ENCODE results near the gene HOOK1.
A peak's percentile ranks its signal among the peaks of the same experiment; 100 is the strongest.
"Not testable (repeated sequence)": the region's sequence is repeated elsewhere in the genome, so short reads cannot be mapped to it uniquely, and the experiment has no call there.

Gene HOOK1

DNA sequence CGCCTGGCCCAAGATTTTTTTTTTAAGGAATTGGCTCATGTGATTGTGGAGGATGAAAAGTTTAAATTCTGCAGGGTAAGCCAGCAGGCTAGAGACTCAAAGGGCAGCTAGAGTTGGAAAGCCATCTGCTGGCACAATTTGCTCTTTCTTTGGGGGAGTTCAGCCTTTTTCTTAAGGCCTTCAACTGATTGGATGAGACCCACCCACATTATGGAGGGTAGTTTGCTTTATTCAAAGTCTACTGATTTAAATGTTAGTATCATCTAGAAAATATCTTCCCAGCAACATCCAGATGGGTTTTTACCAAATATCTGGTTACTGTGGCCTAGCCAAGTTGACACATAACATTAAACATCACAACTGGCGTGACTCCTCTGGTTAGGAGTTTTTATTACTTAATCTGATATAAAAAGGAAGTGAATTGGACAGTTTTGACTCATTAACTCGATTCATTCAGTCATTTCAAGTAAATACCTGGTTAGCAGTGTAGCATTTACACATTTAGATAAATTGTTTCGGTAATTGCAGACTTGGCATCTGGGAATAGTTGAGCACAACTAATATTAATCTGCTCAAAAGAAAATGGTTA lies 12.4 kb downstream of the HOOK1 start:
- DNase-seq, result no peak

DNA sequence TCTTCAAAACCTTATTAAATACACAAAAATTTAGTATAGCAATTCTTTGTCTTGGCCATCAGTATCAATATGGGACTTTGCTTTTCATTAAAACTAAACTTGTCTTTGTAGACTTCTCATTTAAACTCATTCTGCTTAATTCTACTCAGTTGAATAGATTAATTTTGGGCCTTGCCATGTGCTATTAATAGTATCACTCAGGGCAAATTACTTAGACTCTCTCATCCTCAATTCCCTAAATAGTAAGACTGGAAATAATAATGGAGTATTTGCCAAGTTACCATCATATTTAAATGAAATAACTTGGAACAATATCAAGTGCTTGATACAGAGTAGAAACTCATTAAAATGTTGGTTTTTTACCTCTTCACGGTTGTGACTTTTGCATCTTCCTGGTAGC lies 13.4 kb downstream of the HOOK1 start:
- no peak for DNase-seq

DNA sequence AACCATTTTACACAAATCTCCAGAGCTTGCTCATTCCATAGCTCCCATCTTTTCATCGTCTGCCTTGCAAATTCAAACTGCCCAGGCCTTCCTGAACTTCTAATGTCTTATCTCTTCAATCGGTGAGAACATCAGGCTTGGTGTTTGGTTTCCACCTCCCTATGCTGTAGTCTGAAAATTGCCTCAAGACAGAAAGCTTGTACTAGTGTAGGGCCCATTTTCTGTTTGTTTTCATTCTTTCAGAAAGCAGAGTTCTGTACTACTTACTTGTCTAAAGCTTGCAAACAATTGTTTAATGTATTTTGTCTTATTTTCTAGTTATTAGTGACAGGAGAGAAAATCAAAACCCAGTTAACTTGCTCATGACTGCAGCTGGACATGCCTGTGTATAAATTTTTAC lies 16.8 kb downstream of the HOOK1 start:
- no peak for DNase-seq

DNA sequence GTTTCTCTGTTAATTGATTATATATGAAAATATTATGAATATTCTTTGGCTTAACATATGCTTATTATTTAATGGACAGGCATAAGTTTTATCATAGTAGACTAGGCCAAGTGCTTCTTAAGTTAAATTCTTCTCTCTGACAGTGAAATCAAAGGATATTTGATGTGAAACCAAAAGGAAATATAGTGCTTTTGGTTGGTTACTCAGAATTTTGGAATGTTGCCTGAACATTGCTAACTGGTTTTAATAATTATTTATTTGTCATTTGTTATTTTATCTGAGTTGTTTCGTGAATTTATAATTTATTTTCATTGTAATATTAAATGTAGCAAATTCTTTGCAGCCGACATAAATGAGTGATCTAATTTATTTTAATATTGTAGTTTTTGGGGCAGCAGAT lies 18.3 kb downstream of the HOOK1 start:
- no peak for DNase-seq

DNA sequence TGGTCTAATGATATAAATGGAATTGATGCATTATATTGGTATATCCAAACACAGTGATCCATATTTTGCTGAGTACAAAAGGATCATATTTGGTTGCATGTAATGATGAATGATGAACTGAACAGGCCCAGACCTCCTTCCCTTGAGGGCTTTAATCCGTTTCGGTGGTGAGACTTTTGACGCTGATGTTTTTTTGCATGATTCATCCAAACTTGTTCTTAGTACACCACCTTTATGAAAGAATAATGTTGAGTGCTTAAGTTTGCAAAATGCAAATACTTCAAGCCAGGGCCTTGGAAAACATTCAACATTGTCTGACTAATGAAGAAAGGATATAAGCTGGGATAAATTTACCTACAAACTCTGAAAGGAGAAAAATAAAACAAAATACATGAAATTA lies 19.2 kb downstream of the HOOK1 start:
- no peak for DNase-seq

DNA sequence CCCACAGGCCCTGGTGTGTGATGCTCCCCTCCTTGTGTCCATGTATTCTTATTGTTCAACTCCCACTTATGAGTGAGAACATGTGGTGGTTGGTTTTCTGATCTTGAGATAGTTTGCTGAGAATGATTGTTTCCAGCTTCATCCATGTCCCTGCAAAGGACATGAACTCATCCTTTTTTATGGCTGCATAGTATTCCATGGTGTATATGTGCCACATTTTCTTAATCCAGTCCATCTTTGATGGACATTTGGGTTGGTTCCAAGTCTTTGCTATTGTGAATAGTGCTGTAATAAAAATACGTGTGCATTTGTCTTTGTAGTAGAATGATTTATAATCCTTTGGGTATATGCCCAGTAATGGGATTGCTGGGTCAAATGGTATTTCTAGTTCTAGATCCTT lies 23.1 kb downstream of the HOOK1 start:
- DNase-seq, result not testable (repeated sequence)

DNA sequence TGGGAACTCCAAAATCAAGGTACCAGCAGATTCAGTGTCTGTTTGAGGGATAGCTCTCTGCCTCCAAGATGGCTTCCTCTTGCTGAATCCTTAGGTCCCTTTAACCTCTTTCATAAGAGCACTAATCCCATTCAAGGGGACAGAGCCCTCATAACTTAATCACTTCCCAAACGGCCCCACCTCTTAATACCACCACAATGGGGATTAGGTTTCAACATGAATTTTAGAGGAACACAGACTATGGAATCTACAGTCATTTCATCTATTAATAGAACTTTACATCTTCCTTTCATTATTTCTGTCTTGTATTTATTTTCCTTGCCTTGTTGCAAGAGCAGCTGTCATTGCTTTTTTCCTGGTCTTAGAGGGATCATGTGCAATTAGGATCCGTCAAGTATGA lies 30.3 kb downstream of the HOOK1 start:
- DNase-seq, result no peak

DNA sequence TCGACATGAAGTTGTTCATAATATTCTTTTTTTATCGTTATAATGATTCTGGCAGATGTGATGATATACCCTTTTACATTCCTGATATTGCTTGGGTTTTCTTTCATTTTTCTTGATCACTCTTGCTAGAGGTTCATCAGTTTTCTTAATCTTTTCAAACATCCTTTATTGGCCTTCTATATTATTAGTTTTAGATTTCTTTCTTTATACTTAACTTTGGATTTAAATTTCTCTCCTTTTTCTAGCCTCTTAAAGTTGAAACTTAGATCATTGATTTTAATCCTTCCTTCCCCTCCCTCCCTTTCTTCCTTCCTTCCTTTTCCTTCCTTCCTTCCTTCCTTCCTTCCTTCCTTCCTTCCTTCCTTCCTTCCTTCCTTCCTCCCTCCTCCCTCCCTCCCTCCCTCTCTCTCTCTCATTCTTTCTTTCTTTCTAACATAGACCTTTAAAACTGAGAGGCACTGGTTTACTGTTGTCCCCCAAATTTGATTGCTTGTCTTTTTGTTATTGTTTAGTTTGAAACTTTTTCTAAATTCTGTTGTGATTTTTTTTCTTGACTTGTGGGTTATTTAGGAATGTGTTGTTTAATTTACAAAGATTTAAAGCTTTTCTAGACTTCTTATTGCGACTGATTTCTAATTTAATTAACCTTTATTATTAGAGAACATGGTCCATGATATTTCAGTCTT lies 31.6 kb downstream of the HOOK1 start:
- no peak for DNase-seq

DNA sequence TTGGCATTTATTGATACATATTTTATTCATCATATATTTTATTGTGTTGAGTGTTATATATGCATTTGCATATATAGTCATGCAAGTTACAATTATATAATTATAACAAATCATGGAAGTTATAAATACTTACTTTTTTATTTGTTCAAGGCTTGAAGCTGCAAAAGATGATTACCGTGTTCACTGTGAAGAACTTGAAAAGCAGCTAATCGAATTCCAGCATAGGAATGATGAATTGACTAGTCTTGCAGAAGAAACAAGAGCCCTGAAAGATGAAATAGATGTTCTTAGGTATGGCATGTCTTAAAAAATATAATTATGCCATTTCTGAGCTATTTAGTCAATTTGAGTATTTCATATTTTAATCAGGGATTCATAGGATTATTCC lies 32.1 kb downstream of the HOOK1 start:
- DNase-seq, result no peak

DNA sequence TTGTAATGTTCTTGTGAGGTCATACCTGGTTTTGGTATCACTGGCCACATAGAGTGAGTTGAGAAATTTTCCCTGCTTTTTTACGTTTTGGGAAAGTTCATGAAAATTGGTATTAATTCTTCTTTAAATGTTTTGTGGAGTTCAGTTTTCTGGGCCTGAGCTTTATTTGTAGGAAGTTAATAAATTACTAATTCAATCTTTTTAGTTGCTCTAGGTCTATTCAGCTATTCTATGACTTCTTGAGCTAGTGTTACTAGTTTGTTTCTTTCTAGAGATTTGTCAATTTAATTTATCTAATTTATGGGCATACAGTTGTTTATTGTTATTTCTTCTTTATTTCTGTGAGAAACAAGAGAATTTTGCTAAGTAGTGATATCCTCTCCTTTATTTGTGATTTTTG lies 37.4 kb downstream of the HOOK1 start:
- no peak for DNase-seq

DNA sequence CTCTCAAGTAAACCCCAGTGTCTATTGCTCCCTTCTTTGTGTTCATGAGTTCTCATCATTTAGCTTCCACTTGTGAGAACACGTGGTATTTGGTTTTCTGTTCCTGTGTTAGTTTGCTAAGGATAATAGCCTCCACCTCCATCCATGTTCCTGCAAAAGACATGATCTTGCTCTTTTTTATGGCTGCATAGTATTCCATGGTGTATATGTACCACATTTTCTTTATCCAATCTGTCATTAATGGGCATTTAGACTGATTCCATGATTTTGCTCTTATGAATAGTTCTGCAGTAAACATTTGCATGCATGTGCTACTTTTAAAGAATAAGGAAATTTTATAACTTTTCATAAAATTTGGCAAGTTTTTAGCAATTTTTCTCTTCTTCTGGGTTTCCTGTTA lies 40.5 kb downstream of the HOOK1 start:
- DNase-seq, result not testable (repeated sequence)

DNA sequence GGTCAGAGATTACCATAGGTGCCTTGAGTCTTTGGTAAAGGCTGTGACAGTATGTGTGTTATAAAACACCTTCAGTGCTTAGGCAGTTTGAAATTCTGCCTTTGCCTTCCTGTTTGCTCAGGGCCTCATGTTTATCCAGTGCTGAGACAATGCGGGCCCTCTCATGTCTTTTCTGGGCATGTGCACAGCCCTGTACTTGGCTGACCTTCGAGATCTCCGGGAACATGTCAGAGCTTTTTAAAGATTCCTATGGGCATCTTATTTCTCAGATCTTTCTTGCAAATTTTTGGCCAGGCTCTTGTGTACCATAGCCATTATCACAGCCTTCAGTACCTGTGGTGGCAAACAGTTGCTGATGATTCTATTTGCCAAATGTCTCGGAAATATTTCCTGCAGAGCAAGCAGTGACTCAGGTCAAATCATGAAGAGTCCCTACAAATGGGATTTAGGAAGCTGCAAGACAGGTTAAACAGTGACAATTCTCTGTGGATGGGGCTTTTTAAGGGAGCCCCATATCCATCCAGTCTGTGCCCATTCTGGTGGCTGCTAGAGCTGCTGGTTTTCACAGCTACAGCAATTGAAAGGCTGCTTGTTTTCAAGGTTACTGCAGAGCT lies 42.1 kb downstream of the HOOK1 start:
- DNase-seq, result no peak

DNA sequence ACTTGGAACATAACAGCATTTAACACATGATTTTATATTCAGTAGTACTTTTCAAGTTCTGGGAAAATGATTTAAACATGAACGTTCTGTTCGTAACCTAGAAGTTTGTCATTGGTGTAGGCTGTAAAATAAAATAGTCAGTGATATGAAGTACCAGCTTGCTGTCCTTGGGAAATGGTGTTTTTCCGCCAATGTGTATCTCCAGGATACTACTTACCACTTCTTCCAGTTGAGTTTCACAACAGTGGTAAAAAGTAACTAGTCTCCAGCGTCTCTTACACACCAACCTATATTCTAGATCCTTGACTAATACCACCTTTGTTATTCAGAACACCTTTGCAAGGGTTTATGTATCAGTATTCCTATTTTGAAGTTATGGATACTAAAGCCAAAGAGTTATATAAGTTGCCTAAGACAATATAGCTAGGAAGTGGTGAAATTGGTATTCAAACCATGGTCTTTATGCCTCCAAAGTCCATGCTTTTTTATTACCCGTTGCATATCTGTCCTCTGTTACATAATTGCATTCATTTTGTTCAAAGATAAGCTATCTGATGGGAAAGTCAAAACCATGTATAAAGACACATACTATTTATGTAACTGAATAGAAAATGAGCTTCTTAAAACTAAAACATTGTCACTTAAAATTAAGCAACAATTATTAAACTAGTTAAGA lies 43.1 kb downstream of the HOOK1 start:
- DNase-seq, result no peak

DNA sequence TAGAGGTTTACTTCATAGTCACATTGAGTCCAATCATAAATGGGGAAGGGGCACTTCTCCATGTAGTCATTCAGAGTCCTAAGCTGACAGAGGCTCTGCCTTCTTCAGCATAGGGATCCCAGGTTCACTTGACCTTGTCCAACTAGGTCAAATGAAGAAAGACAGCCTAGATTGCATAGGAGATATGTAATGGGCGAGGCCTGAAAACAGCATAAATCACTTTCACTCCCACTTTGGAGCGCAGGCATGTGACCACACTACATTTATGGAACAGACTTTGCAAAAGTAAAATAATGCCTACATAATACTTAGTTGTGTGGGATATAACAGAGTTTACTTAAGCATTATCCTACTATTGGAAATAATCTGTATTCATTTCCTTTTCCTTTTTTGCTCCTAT lies 51.7 kb downstream of the HOOK1 start:
- DNase-seq, result no peak

DNA sequence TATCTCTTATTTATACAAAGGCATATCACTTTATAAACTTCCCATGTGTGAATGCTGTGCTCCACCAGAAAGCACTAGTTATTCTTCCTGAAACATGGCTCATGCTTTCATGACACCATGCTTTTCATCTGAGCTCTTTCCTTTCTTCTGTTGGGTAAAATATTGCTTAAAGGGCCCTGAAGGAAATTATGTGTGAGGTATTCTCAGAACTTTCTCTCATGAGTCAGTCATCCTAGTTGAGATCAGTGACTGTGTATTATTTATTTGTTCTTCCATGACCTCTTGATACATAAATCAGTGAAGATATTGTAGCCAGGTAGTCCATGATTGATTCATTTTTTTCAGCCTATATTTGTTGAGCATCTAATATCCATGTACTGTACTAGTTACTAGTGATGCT lies 57.0 kb downstream of the HOOK1 start:
- DNase-seq, result no peak

DNA sequence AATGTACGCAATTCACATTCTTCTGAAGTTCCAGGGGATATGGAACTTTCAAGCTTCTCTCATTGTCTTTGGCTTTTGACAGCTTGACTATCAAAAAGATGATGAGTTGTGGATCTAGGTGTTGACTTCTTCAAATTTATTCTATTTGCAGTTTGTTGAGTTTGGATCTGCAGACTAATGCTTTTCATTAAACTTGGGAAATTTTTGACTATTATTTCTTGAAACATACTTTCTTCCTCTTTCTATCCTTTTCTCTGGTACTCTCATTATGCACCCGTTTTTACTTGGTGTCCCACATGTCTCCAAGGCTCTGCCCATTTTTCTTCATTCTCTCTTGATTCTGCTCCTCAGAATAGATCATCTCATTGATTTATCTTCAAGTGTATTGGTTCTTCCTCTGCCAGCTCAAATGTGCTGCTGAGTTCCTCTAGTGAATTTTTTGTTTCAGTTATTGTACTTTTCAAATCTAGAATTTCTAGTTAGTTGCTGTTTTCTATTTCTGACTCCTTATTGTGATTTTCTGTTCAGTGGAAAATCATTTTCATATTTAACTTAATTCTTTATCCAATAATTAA lies 62.4 kb downstream of the HOOK1 start:
- DNase-seq, result no peak

DNA sequence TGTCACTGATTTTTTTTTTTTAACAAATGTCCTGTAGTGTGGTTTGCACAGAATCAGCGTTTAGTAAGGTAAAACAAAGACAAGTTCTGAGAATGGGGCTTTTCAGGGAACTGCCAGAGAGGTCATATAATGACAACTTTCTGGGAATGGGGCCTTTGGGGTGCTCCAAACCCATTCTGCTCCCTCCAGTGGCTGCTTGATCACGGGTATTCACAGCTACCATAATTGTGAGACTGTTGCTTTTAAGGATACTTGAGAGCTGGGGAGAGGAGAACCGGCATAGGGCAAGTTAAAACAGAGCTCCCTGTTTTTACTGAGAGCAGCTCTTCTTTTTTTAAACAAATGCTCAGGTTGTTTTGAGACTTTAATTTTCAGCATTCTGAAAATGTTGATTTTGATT lies 63.6 kb downstream of the HOOK1 start:
- DNase-seq, result no peak

DNA sequence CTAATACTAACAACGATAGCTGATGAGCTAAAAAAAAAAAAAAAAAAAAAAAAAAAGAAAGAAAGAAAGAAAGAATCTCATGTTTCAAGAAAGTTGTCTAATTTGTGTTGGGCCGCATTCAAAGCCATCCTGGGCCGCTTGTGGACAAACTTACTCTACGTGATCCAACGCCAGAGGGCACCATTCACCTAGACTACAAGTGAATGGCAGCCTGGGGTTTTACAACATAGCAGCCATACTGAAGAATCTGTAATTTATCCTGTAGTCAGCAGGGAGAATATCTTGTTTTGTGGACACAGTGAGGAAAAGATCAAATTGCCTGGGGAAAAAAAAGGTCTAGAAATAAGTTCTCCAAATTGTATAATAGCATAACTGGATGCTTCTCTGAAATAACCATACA lies 64.8 kb downstream of the HOOK1 start:
- DNase-seq, result peak; percentile 29

DNA sequence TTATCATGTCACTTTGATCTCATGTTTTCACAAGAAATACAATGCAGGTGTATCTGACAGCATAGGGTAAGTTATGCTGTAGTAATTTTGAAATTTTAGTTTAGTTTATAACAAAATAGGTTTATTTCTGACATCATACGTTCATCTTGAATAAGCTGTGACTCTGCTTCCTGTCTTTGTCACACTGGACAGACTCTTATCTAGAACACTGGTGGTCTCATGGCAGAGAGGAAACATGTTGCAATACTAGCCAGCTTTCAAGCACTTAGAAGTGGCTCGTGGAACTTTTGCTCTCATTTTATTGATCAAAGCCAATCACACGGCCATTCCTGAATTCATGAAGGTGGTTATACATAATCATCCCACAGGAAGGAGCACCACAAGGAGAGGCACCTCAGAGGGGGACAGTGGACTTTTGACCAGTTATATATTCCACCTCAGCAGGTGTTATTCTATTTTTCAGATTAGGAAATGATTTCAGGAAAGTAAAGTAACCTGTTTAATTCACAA lies 65.3 kb downstream of the HOOK1 start:
- no peak for DNase-seq

DNA sequence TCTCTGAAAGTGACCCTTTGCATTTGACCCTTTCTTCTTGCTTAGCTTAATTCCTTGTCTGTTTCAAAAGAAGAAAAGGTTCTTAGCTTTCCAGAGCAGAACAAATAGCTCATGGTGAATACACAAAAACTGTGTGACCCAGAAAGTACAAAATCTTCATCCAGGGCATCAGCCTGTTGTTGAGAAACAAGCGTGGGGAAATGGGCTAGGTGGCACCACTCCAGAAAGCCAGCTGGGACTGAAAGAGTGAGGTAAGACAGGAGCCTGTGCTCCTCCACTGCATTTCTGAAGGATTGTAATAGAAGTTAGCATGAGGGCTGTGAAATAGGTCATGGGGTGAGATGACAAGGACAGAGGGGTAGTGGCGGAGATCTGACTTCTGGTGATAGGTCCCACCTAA lies 66.0 kb downstream of the HOOK1 start:
- DNase-seq, result no peak

DNA sequence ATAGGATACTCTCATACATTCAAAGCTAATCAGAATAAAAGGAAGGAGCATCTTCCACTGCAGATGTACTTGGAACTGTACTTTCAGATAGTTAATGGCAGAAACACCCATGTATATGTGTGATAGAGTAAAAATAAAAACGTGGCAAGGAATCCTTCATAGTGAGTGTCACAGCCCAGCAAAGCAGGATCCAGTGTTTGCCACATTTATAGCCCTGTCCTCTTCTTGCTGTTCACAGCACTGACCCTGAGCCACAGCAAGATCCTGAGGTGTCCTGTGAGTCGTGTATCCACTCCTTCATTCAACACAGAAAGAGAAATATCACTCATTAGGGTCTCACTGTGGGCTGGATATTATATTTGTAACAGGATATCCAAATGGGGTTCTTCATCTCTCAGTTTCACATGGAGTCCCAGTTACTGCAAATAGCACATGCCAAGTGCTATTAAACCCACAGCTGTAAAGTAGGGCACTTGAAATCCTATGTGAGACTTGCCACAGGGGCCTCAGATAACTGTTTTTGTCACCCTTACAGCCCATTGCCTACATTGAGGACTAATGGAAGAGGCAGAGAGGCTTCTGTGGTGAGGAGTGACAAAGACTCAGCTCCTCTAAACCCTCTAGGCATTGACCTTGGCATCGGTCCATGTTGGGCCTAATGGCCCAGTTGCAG lies 70.5 kb downstream of the HOOK1 start:
- DNase-seq, result no peak

DNA sequence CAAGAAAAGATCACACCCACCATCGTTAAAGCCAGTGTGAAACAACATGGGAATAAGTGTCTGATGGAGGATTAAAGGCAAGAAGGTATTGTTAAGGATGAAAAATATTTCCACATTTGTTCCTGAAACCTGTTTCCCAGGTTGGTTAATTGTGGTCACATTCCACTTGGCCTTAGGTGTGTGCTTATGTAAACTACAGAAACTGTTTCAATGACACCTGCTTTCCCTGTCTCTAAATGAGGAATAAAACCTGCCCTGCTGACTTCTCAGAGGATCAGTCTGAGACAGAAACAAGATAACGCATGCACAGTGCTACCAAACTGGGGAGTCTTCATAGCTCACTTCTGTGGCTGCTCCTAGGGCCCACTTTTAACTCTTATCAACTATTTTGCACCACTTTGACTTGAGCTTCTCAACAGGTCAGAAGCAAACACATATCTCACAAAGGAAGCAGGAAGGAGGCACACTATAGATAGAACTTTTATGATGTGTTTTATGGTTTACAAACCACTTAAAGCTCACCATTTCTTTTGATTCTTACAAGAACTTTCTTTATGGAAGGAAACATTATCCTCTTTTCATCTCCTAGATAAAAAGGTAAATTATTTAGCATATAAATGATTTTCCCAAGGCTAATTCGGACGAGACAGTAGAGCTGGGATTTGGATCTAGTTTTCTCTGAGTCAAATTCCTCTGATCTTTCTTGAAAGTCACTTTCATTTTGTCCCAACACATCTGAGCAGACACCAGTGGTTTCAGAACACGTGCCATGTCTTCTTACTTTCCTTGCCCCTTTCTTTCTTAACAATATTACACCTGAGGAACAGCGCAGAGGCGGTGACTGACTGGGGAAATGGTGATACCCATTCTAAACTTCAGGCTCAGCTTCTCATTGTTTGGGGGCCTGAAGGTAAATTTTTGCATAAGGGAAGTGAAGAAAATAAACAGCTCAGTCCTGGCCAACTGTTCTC lies 78.4 kb downstream of the HOOK1 start:
- DNase-seq, result peak; percentile 82
